AG10803 (cell line): Measurements from ENCODE around the gene SLC30A1.

Source experiments
- DNase-seq: peaks from one replicate; pipeline ENCODE4 v3.0.0; 2010; ENCODE audit warnings: low read depth
- H3K4me3 ChIP-seq: 2 replicates; pipeline ENCODE4 v1.5.1; 2011; ENCODE audit warnings: mild to moderate bottlenecking, low read length, control low read depth
- CTCF ChIP-seq: conservative IDR thresholded peaks from 2 replicates; pipeline ENCODE4 v1.5.1; 2011; ENCODE audit warnings: mild to moderate bottlenecking, low read length, control low read depth, inconsistent platforms

The SLC30A1 gene

DNA sequence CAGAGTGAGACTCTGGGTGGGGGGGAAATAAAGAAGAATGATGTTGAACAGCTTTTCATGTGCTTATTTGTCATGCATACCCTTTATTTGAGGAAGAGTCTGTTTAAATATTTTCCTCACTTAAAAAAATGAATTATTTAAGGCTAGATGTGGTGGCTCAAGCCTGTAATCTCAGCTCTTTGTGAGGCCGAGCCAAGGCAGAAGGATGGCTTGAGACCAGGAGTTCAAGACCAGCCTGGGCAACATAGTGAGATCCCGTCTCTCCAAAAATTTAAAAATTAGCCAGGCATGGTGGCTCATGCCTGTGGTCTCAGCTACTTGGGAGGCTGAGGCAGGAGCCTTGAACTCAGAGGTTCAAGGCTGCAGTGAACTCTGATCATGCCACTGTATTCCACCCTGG is 25.4 kb downstream of the SLC30A1 start:
- no peak for DNase-seq
- H3K4me3 ChIP-seq = no peak overlapping the region
- no peak for TF ChIP-seq CTCF

DNA sequence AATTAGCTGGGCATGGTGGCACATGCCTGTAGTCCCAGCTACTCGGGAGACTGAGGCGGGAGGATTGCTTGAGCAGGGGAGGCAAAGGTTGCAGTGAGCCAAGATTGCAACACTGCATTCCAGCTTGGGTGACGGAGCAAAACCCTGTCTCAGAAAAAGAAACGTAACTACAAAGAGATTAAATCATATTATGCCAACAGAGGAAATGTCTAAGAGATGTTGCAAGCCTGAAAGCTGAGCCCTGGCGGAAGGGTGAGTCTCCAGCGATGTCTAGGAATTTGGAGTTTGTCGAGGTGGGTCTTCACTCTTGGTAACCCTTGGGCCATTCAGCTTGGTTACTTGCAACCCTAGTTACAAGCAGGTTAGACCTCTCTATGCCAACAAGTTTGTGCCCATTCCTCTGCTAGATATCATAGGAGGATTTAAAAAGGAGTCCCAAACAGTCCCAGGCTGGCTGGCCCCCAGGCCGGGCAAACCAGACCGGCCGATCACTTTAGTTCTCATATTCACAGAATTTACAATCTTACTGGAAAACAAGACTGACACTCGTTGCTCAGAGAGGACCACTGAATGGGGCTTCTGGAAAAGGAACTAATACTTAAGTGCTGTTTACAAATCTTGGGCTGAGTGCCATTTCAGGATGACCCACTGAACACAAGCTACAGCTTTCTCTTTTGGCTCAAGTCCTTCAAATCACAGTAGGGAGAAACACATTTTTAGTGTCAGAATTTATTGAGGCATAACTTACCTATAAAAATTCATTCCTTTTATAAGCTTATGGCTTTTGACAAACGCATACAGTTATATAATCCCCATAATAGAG is 27.1 kb downstream of the SLC30A1 start:
- peak; percentile 43 for DNase-seq
- no peak for TF ChIP-seq CTCF

GRCh38 chr1:211549092-211549711 is 29.8 kb downstream of the SLC30A1 start:
- DNase-seq = no peak
- H3K4me3 ChIP-seq = no peak overlapping the region
- TF ChIP-seq CTCF = no peak

More for the DNA sequence above, 27.1 kb downstream of the SLC30A1 start:
- H3K4me3 ChIP-seq = no peak overlapping the region

DNA sequence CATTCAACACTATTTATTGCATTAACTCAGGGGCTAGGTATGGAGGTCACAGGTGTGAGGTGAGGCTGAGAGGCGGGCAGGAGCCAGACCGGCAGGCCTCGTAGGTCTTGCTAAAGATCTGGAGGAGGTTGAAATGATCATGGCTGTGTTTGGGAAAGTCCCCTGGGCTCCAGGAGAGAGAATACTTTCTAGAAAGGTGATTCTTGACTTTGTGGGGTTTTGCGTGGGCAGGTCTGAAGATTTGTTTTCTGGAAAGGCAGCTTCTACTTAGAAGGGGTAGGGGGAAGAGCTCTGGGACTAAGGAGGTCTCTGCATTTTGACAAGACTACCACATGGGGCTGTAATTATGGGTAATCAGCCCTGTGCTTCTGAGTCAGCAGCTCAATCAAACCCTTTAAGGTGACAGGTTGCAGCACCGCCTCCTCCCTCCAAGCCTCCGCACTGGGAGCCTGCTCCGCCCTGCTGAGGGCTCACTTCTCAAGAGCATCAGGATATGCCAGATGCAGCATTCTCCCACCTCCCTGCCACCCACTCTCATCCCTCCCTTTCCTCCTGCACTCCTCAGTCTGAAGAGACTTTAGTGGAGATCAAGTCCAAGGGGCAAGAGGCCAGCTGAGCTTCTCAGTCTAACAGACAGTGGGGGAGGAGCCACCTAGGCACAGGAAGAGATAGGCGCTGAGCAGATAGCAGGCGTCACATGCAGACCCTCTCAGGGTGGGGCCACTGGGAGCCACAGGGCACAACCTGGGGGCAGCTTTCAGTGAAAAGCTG is 30.5 kb downstream of the SLC30A1 start:
- no peak for DNase-seq
- TF ChIP-seq CTCF = no peak
- no peak overlapping the region for H3K4me3 ChIP-seq

DNA sequence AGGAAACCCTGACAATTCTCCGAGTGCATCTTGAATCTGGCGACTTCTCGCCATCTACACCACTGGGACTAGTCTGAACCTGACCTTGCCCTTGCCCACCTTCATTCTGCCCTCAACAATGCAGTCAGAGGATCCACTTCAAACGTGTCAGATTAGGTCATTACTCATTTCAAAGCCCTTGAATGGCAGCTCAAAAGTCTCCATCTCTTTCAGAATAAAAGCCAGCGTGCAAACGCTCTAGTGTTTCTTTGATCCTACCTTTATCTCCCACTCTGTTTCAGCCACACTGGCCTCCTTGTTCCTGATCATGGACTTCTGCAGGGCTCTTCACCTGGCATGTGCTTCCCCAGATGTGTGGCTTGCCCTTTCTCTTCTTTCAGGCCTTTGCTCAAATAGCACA is 31.3 kb downstream of the SLC30A1 start:
- no peak for TF ChIP-seq CTCF
- no peak for DNase-seq
- H3K4me3 ChIP-seq = no peak overlapping the region

DNA sequence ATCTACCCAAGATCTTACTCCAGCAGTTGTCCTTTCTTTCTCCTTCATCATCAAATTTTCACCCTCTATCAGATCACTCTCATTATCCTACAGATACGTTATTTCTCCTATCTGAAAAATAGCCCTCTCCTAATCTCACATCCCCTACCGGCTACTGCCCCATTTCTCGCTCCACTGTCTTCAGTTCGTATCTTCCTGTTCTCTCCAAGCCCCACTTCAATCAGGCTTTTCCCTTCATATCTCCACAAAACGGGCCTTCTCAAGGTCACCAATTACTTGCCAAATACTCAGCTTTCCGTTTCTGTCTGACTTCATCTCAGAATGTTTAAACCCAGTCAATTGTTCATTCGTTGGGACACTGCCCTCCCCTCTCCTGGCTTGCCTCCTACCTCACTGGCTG is 32.4 kb downstream of the SLC30A1 start:
- no peak overlapping the region for H3K4me3 ChIP-seq
- DNase-seq = no peak
- no peak for TF ChIP-seq CTCF

DNA sequence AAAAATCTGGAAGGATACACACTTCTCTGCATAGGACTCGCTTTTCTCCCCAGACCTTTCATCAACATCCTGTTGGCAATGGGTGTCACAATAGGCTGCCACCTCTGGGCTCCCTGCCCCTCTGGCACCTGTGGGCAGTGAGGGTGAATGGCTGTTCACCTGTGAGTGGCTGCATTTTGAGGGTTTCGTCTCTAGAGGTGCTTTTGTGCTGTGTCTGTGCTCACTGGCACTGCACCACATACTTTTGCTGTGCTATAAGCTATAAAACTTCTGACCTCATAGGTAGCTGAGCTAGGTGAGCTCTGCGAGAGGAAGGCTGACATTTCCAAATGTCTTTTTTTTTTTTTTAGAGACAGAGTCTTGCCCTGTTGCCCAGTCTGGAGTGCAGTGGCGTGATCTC is 35.9 kb downstream of the SLC30A1 start:
- no peak for TF ChIP-seq CTCF
- DNase-seq = no peak
- H3K4me3 ChIP-seq = no peak overlapping the region
